Fibroblast of skin of abdomen (primary cell): ENCODE data around the gene PDLIM7.

Experiments used
- DNase-seq: peaks from one replicate; pipeline ENCODE4 v3.0.0-alpha.2; 2013

Gene PDLIM7

DNA sequence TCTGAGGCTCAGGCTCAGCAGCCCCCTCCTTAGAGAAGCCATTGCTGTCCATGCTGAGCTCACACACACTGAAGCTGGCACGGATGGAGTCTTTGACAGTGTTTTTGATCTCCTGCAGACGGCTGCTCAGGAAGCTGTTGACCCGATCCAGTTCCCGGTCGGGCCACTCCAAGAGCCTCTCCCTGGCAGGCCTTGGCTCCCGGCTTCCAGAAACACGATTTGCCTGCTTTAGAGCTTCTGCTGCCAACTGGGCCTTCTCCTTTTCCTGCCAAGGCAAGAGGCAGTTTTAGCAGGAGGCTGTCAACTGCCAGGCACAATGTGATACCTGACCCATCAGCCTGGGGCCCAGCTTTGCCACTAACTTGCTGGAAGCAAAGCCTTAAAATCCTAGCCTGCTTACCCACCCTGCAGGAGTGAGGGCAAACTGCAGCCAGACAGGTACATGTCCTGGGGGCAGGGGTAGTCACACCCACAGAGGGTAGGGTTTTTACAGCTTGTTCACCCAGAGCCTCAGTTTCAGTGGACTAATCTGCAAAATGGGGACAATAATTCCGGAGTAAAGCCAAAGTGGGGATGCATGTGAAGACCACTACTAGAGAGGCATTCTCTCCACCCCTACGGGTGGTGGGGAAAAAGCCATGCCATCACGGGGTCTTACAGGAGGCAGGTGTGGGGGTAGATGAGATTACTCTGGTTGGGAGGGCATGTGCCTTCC, 27.7 kb upstream of the PDLIM7 start:
- DNase-seq: no peak

GRCh38 chr5:177524539-177524900, 27.1 kb upstream of the PDLIM7 start:
- DNase-seq: no peak

DNA sequence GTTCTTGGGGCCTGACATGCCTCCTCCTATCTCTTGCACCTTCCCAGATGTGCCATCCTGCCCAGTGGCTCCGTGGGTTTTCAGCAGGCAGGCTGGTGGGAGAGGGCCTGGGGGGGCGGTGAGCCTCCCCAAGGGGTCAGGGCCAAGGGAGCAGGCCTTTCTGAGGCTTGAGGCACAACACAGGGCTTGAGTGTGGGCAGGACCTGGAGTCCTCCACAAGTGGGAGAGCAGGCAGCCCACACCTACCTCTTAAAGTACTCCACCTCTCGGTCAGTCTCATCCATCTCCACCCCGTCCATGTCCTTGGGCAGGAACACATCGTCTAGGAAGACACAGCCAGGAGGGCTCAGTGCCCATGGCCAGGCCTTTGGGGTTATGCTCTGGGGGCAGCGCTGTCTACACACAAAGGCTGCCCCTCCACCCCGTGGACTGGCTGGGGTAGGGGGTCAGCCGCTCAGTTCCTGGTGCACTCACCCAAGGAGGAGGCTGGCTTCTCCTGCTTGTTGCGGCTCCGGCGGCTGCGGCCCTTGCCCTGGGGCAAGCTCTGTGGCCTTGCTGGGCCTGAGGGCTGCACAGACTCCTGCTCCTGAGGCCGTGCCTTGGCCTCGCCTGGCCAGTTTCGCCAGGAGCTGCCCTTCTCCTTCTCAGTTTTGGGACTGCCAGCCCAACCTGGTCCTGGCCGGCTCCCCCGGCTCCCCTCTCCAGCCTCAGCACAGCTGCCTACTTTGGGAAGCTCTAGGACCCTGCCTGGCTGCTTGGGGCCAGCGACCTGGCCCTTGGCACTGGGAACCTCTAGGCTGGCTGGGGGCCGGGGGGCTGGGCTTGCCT, 26.5 kb upstream of the PDLIM7 start:
- no peak for DNase-seq

GRCh38 chr5:177520916-177521513, 23.6 kb upstream of the PDLIM7 start:
- no peak for DNase-seq

GRCh38 chr5:177520271-177520670, 22.9 kb upstream of the PDLIM7 start:
- no peak for DNase-seq

DNA sequence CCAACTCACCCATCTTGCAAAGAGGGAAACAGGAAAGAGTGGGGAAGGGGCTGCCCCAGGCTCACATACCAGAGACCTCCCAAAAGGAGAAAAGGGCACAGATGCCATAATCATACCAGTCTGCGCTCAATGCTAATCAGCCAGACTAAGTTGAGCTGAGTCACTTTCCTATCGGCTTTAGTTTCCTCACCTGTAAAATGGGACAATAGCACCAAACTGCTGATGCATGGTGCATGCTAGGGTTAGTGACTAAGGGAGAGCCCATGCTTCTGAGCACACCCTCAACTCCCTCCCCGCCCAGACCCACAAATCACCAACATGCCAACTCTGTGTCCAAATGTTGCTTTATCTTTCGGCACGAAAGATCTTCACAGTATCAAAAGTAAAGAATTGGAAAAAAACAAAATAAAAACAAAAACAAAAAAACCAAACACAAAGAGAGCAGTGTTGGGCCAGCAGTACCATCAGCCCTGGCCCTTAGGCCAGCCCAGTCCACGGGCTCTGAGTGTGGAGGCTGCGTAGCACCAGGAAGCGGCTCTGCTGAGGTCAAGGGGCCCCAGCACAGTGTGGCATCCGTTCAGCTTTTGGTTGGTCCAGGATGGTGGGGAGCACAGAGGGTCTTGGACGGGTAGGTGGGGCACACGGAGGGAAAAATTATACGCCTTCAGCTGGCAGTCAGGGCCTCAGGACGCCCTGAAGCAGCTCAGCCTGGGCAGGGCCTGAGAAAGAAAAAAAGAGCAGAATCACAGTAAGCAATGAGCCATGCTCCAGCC, 22.2 kb upstream of the PDLIM7 start:
- no peak for DNase-seq

DNA sequence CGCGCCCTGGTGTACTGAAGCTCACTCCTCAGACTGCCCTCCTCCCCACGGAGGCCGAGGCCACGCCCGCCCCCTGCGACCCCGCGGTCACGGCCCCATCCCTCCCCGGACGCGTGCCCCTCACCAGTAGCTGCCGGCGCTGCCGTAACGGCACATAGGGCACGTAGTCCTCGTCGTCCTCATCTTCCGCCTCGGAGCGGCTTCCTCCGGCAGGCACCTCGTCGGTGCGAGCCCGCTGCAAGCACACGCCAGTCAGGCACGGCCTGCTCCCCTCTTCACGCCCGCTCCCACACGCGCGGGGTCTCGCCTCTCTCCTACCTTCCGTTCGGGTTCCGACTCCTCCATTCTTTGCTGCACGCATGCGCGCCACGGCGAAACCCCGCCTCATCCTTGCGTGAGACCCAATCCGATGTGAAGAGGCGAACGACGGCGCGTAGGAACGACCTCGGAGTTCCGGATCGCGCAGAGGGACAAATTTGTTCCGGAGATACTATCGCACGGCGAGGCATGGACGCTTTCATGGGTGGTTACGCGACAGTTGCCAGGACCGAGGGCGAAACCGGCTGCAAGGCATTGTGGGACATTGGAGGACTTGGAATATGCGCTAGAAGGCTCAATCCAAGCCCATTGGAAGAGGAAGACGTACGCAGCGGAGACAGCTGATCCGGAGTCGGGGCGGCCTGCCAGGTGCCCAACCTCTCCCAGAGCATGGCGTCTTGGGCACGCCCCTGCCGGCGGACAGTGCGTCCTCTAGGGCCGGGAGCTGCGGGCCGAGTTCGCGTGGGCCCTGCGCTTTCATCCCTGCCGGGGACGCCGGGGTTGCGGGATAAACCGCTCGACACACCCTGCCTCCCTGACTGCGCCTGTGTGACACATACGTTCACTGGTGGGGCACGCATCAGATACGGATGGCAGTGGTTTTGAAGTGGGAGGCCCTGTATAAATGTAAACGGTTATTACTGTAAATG, 19.5 kb upstream of the PDLIM7 start, which contains the start of gene DDX41:
Gene DDX41 (minus strand): TSS at position 361 of the 968 bp plus-strand sequence. CDS start 16 bp downstream, at position 345.
- peak; percentile 99 for DNase-seq

- DNase-seq: no peak
These were observed 18.2 kb upstream of the PDLIM7 start for GRCh38 chr5:177515580-177515979.

GRCh38 chr5:177514541-177514940, 17.1 kb upstream of the PDLIM7 start:
- no peak for DNase-seq

- DNase-seq: no peak
These were observed 16.1 kb upstream of the PDLIM7 start for GRCh38 chr5:177513500-177513899.

- DNase-seq: no peak
These were observed 15.5 kb upstream of the PDLIM7 start for GRCh38 chr5:177512736-177513380.

DNA sequence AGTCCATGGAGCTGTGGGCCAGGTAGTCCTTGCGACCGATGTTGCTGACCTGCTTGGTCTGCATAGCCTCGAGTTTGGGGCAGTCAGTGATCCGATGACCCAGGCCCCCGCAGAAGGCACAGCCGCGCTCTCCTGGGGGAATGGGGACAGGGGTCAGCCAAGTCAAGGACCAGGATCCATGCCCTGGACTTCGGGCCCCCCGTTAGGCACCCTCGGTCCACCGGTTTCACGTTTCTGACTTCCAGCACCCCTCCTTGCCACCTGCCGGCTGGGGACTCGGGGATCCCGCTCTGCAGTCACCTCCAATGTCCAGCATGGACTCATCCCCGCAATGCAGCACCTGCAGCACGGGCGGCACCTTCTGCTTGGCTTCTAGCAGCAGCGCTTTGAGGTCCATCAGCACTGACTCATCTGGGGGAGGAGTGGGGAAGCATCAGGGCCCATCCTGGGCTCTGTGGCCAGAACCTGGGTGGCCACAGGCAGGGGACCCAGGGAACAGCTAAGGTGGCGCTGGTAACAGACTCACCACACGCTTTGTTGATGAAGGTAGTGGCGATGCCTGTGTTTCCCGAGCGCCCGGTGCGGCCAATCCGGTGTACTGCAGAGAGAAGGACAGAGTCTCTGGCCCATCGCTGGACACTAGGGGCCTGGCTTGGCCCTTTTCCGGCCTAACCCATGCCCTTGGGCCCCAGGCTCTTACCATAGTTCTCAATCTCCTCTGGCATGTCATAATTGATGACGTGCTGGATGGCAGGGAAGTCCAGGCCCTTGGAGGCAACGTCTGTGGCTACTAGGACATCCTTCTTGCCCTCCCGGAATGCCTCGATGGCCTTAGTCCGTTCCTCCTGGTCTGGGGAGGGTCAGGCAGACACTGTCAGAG, 14.6 kb upstream of the PDLIM7 start:
- no peak for DNase-seq

DNA sequence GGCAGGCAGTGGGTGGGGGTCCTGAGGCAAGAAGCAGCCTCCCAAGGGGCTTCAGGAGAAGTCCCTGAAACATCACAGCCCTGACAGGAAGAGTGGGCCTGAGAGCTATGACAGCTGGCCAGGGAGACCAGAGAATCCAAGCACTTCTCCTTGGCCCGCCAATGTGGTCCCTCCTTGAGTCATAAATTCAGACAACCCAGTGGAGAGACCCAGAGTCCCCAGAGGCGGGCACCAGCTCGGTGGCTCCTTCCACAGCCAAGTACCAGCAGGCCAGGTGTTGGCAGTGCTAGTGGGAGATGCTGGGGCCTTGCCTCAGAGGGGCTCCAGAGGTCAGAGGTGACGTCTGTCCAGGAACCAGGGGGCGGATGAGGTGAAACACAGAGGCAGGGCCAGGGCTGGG, 13.8 kb upstream of the PDLIM7 start:
- no peak for DNase-seq

GRCh38 chr5:177510567-177511053, 13.2 kb upstream of the PDLIM7 start:
- no peak for DNase-seq

GRCh38 chr5:177509991-177510566, 12.7 kb upstream of the PDLIM7 start:
- no peak for DNase-seq

DNA sequence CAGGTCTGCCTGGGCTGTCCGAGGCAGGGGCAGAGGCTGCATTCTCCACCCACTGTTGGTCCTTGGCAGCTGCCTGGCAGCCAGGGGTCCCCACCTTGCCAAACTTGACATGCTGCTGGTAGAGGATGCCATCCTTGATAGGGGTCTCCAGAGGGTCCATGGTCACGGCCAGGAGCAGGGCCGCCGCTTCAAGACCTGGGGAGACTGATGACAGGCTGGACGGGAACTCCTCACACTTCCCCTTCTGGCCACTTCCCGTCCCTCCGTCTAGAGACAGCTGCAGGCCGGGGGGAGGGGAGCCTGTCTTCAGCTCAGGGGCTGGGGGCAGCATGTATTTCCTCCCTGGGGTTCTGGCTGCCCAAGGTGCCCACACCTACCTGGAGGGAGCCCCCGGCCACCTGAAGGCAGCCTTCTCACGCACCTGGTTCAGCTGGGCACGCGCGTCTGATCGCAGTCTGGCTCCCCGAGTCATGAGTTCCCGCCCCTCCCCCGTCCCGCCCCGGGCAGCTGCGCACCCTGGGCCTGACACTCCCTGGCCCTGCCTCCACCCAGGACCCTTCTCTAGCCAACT, 12.1 kb upstream of the PDLIM7 start, which contains the start of gene DOK3:
Gene DOK3 (minus strand): TSS at position 446 of the 571 bp plus-strand sequence. CDS start 286 bp downstream, at position 160.
- DNase-seq: no peak

DNA sequence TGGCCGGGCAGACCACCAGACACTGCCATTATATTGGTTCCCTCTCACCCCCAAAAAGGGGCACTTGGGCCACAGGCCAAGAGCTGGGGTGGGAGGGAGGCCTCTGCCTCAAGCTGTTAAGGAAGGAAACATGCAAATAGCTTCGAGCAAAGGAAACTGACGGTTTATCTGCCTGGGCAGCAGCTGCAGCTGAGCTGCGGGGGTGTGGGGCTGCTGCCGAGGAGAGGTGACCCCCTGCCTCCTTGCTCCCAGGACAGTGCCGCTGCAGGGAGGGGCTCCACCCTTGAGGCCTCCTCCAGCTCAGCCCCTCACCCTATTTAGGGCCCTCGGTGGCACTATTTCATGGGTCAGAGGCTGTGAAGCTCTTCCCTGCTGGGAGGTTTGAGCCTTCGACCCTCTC, 11.4 kb upstream of the PDLIM7 start:
- DNase-seq: no peak

- no peak for DNase-seq
These were observed 10.8 kb upstream of the PDLIM7 start for GRCh38 chr5:177508221-177508611.
